Midbrain (tissue), 1 donor: ENCODE data around the gene GRAMD1B.
"Not testable (repeated sequence)": the region's sequence is repeated elsewhere in the genome, so short reads cannot be mapped to it uniquely, and the experiment has no call there.

Source experiments
- DNase-seq: peaks from one replicate; lab custom pipeline; 2025; lab: John Stamatoyannopoulos, UW

The GRAMD1B gene

GRCh38 chr11:123443851-123444623 lies 14.0 kb downstream of the GRAMD1B start:
- DNase-seq = no peak

GRCh38 chr11:123448823-123449222 lies 18.8 kb downstream of the GRAMD1B start:
- DNase-seq = no peak

GRCh38 chr11:123449436-123449835 lies 19.4 kb downstream of the GRAMD1B start:
- DNase-seq = no peak

DNA sequence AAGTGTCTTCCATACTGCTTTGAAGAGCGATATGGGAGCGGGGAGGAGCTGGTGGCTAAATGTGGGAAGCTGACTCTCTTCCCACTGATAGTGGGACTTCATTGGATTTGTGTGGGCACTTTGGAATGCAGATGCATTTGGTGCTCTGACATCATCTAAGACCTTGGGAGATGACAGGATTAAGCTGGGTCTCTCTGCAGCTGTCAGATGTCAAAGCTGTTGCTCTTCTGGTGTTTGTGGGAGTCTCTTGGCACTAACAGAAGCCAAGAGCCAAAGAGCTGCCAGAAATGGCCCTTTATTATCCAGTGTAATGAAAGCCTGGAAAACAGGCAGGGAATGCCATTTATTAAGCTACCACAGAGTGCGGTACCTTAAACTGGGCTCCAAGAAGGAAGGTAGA lies 20.6 kb downstream of the GRAMD1B start:
- no peak for DNase-seq

DNA sequence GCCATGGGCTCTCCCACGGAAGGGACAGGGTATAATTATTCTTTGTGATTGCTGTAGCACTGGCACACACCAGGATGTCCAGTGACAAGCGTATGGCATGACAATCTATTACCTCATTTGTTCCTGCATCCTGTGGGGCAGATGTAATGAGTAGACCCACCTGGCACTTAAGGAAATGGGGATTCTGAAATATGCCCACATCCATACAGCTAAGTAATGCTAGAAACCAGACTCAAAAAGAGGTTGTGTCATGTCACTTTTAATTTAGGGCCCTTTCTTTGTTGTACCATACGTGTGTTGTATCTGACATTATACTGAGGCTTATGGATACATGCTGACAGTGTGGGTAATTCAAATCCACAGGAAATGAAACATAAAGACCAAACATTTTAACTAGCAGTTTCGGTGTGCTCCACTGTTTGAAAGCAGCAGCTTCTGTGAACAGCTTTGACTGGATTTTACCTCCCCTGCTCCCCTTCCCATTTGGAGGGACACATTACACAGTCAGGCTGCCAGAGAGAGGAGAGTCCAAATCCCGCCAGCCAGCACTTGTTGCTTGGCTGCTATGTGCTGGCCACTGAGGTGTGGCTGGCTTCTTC lies 21.2 kb downstream of the GRAMD1B start:
- no peak for DNase-seq

DNA sequence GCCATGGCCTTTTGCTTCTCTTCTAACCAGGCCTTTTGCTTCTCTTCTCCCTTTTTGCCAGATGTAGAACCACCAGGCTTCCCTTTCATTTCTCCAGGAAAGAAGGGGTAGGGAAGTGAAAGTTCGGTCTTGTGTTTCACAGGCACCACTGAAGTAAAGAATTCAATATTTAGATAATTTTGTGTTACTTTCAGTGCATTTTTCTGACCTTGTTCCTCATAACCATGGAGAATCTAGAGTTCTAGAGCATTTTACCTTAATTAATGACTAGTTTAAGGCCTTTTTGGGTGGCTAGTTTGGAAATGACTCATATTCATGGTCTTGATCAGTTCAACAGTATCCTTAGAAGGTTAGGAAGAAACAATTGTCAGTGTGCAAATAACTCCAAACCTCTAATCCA lies 22.7 kb downstream of the GRAMD1B start:
- no peak for DNase-seq

GRCh38 chr11:123454060-123454651 lies 24.1 kb downstream of the GRAMD1B start:
- DNase-seq = no peak

GRCh38 chr11:123454796-123455195 lies 24.7 kb downstream of the GRAMD1B start:
- no peak for DNase-seq

GRCh38 chr11:123456448-123456847 lies 26.4 kb downstream of the GRAMD1B start:
- DNase-seq = not testable (repeated sequence)

GRCh38 chr11:123457187-123457770 lies 27.2 kb downstream of the GRAMD1B start:
- peak; percentile 45 for DNase-seq

DNA sequence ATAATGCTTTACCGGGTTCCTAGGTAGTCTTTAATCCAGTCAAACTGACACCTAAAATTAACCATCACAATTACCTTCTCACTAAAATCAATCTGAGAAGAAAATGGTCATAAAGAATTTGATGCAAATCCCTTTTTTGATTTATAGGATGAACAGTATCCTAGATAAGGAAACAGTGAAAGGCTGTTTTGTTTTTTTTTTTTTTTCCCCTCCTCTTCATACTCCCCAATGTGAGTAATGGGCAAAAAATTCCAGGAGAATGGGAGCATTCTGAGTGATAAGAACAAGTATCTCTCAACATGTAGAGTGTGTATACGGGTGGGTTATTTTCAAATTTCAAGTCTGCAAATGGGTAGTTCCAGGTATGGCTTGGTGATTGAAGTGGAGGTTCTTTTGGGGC lies 28.4 kb downstream of the GRAMD1B start:
- no peak for DNase-seq

- DNase-seq = no peak
Observed at GRCh38 chr11:123460012-123460700, 30.1 kb downstream of the GRAMD1B start.

- DNase-seq = no peak
Observed at GRCh38 chr11:123461164-123461563, 31.1 kb downstream of the GRAMD1B start.

DNA sequence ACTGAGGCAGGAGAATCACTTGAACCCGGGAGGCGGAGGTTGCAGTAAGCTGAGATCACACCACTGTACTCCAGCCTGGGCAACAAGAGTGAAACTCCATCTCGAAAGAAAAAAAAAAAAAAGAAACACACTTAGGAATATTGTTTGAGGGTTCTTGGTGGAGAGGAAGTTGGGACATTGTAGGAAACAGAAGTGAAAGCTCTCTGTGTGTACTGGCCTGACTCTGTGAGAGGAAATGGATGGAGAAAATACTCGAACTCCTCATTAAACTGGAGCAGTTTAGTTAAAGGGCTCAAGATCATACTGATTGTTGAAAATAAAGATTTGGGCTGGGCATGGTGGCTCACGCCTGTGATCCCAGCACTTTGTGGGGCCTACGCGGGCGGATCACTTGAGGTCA lies 35.6 kb downstream of the GRAMD1B start:
- DNase-seq = not testable (repeated sequence)

DNA sequence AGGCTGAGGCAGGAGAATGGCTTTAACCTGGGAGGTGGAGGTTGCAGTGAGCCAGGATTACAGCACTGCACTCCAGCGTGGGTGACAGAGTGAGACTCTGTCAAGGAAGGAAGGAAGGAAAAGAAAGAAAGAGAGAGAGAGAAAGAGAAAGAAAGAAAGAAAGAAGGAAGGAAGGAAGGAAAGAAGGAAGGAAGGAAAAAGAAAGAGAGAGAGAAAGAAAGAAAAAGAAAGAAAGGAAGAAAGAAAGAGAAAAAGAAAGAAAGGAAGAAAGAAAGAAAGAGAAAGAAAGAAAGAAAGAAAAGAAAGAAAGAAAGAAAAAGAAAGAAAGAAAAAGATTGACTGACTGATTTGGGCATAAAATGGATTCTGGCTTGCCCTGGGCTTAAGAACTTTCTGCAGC lies 36.1 kb downstream of the GRAMD1B start:
- not testable (repeated sequence) for DNase-seq

- no peak for DNase-seq
Observed at GRCh38 chr11:123469089-123469488, 39.0 kb downstream of the GRAMD1B start.

- DNase-seq = no peak
Observed at GRCh38 chr11:123469586-123469985, 39.5 kb downstream of the GRAMD1B start.

DNA sequence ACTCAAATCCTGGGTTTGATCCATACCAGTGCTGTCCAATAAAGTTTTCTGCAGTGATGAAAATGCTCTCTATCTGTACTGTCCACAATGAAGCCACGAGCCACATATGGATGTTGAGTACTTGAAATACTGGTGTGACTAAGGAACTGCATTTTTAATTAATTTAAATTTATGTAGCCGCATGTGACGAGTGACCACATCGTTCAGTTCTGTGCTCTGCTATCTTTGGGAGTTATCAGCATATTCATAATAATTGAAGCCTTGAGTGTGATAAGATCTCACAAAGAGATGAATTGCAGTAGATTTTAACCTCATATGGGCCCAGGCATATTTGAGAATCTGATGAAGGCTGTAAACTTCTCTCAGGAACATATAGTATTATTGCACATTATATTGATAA lies 40.8 kb downstream of the GRAMD1B start:
- no peak for DNase-seq

DNA sequence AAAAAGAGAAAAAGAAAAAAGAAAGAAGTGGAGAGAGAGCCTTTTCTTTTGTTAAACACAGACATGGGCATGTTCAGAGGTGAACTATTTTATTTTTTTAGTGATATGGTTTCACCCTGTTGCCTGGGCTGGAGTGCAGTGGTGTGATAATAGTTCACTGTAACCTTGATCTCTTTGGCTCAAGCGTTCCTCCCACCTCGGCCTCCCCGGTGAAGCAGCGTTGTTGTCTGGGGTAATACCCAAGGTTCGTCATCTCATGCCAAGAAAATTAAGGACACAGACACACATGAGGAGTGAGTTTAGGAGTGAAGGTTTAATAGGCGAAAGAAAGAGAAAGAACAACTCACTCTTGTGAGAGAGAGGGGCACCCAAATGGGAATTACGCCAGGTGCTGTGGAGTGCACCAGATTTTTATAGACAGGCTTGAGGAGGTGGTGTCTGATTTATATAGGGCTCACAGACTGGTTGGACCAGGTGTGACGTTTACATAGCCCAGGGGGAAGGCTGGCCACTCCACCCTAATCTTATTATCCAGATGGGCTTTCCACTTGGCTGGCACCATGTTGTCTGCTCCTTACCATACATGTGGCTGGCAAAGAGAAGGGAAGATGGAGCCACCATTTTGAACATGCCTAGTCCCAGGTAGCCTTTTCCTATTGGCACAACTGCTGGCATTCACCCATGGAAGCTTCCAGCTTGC lies 42.3 kb downstream of the GRAMD1B start:
- DNase-seq = no peak

GRCh38 chr11:123473941-123474677 lies 44.0 kb downstream of the GRAMD1B start:
- no peak for DNase-seq

GRCh38 chr11:123474994-123475393 lies 44.9 kb downstream of the GRAMD1B start:
- DNase-seq = no peak
